MV-4-11 (cell line): ENCODE measurements around the gene LAMA2.
A peak's percentile ranks its signal among the peaks of the same experiment; 100 is the strongest.

Experiments
- DNase-seq: peaks from one replicate; lab custom pipeline; 2025; lab: John Stamatoyannopoulos, UW

The LAMA2 gene

GRCh38 chr6:129446272-129447197 lies 563.6 kb downstream of the LAMA2 start:
- no peak for DNase-seq

- DNase-seq = no peak
Observed at GRCh38 chr6:129447198-129447565, 564.2 kb downstream of the LAMA2 start.

GRCh38 chr6:129448965-129449364 lies 566.0 kb downstream of the LAMA2 start:
- no peak for DNase-seq

- DNase-seq = no peak
Observed at GRCh38 chr6:129451187-129451586, 568.2 kb downstream of the LAMA2 start.

GRCh38 chr6:129453073-129453472 lies 570.1 kb downstream of the LAMA2 start:
- no peak for DNase-seq

- DNase-seq = peak; percentile 93
Observed at GRCh38 chr6:129454488-129454887, 571.5 kb downstream of the LAMA2 start.

- DNase-seq = peak; percentile 81
Observed at GRCh38 chr6:129455126-129455769, 572.3 kb downstream of the LAMA2 start.

GRCh38 chr6:129460221-129460620 lies 577.3 kb downstream of the LAMA2 start:
- no peak for DNase-seq

- no peak for DNase-seq
Observed at GRCh38 chr6:129469070-129469662, 586.2 kb downstream of the LAMA2 start.

GRCh38 chr6:129472239-129472638 lies 589.3 kb downstream of the LAMA2 start:
- no peak for DNase-seq

- DNase-seq = no peak
Observed at GRCh38 chr6:129473546-129473945, 590.6 kb downstream of the LAMA2 start.

GRCh38 chr6:129475477-129476247 lies 592.7 kb downstream of the LAMA2 start:
- DNase-seq = no peak

GRCh38 chr6:129476248-129476564 lies 593.3 kb downstream of the LAMA2 start:
- DNase-seq = no peak

GRCh38 chr6:129476810-129477209 lies 593.9 kb downstream of the LAMA2 start:
- DNase-seq = no peak

GRCh38 chr6:129478379-129478778 lies 595.4 kb downstream of the LAMA2 start:
- no peak for DNase-seq

- no peak for DNase-seq
Observed at GRCh38 chr6:129481706-129482105, 598.8 kb downstream of the LAMA2 start.

GRCh38 chr6:129485746-129486145 lies 602.8 kb downstream of the LAMA2 start:
- DNase-seq = peak; percentile 2

- DNase-seq = no peak
Observed at GRCh38 chr6:129486327-129486726, 603.4 kb downstream of the LAMA2 start.

GRCh38 chr6:129488313-129488712 lies 605.4 kb downstream of the LAMA2 start:
- DNase-seq = no peak

GRCh38 chr6:129489215-129489765 lies 606.4 kb downstream of the LAMA2 start:
- no peak for DNase-seq

GRCh38 chr6:129490521-129491255 lies 607.8 kb downstream of the LAMA2 start:
- DNase-seq = peak; percentile 93
